ENCODE data around the gene PSMC4.

GRCh38 chr19:39969266-39969665 lies 1.7 kb upstream of the PSMC4 start:
- TF ChIP-seq MAX (IDR thresholded peaks at IDR 0.05) (no peak), RAD21 (IDR thresholded peaks at IDR 0.05; ENCODE audit: low read depth) (no peak), REST (IDR thresholded peaks at IDR 0.05; ENCODE audit: low read depth) (no peak), CREB1 (IDR thresholded peaks at IDR 0.05; ENCODE audit: low read depth) (no peak), FOXM1 (IDR thresholded peaks at IDR 0.05; ENCODE audit: borderline replicate concordance, low read depth) (no peak), EP300 (IDR thresholded peaks at IDR 0.05; ENCODE audit: borderline replicate concordance) (no peak), TAF1 (IDR thresholded peaks at IDR 0.05; ENCODE audit: low read depth) (no peak), YY1 (IDR thresholded peaks at IDR 0.05; ENCODE audit: low read depth) (no peak), EGR1 (IDR thresholded peaks at IDR 0.05) (no peak), CEBPB (IDR thresholded peaks at IDR 0.05) (no peak), TEAD4 (IDR thresholded peaks at IDR 0.05) (no peak), USF1 (IDR thresholded peaks at IDR 0.05) (no peak), ZBTB7A (IDR thresholded peaks at IDR 0.05; ENCODE audit: low read depth) (no peak), TCF12 (IDR thresholded peaks at IDR 0.05; ENCODE audit: low read depth) (no peak)
